Peyer's patch (tissue), 4 donors: ENCODE data around the gene SDC3. TPM values are rescaled to one million over a fixed set of nuclear protein-coding genes. Genes with fewer than 3 reads are reported as not detected.

Experiments used
- DNase-seq, 3 donors: peaks; one replicate each; pipeline ENCODE4 v3.0.0-alpha.2; 2017 to 2019
- H3K27ac ChIP-seq, 4 donors: fragments of 200-600 bp; sonication (generic); one replicate each; pipeline ENCODE4 v1.5.1; 2016 to 2019
- H3K27me3 ChIP-seq, 2 donors: fragments of 200-600 bp; sonication (generic); one replicate each; pipeline ENCODE4 v1.5.1; 2019
- H3K36me3 ChIP-seq, 3 donors: fragments of 200-600 bp; sonication (generic); one replicate each; pipeline ENCODE4 v1.5.1; 2016 to 2019
- H3K4me1 ChIP-seq, 4 donors: fragments of 200-600 bp; sonication (generic); one replicate each; pipeline ENCODE4 v1.5.1; 2016 to 2019
- H3K4me3 ChIP-seq, 4 donors: fragments of 200-600 bp; sonication (generic); 1 replicate in 3 of 4; 2 replicates in 1 of 4; pipeline ENCODE4 v1.5.1; 2016 to 2019; ENCODE audit warnings: mild to moderate bottlenecking in 1 of 4
- H3K9me3 ChIP-seq, 4 donors: fragments of 200-600 bp; sonication (generic); one replicate each; pipeline ENCODE4 v1.5.1; 2016 to 2019; ENCODE audit warnings: mild to moderate bottlenecking in 1 of 4
- CTCF ChIP-seq, 6 experiments: fragments of 450-650 bp in 4 of 6; fragments of 200-600 bp in 2 of 6; sonication (generic) in 1 of 6; IDR thresholded peaks; one replicate each; pipeline ENCODE4 v1.5.1; 2017 to 2019; ENCODE audit warnings: antibody characterized with exemption in 6 of 6, mild to moderate bottlenecking in 3 of 6, moderate library complexity in 1 of 6
- POLR2A ChIP-seq, 2 donors: fragments of 450-650 bp; IDR thresholded peaks; one replicate each; pipeline ENCODE4 v1.5.1; 2017; ENCODE audit warnings: antibody characterized with exemption in 2 of 2, mild to moderate bottlenecking in 2 of 2, moderate library complexity in 2 of 2
- total RNA-seq, 4 donors: library from RNA; depleted of rRNA; stranded (reverse); fragments of >200 nt; gene quantifications; one replicate each; pipeline ENCODE4 v1.1.0, GENCODE V29; 2016

The SDC3 gene
- total RNA-seq, 4 donors from 2014 or later = 4.6 to 12.4 (median 8.9) TPM

GRCh38 chr1:30894508-30894973 is 14.0 kb downstream of the SDC3 start:
- Histone ChIP-seq H3K4me1 (peaks cover 0 to 10% (median 0%) of the 10 kb centered on the region in 4 donors), H3K27ac (no peak overlapping the region), H3K9me3 (no peaks in the 10 kb centered on the region), H3K4me3 (no peak overlapping the region), H3K27me3 (no peaks in the 10 kb centered on the region), H3K36me3 (no peaks in the 10 kb centered on the region)
- TF ChIP-seq CTCF (IDR thresholded peaks at IDR 0.05) (no peak), POLR2A (IDR thresholded peaks at IDR 0.05) (no peak)
- no peak for DNase-seq

GRCh38 chr1:30893776-30894507 is 14.6 kb downstream of the SDC3 start:
- no peak for TF ChIP-seq CTCF (IDR thresholded peaks at IDR 0.05)
- TF ChIP-seq POLR2A (IDR thresholded peaks at IDR 0.05) = no peak
- H3K36me3 ChIP-seq = no peaks in the 10 kb centered on the region
- peaks cover 0 to 16% (median 0%) of the 10 kb centered on the region in 4 donors for H3K4me1 ChIP-seq
- no peak overlapping the region for H3K27ac ChIP-seq
- no peaks in the 10 kb centered on the region for H3K27me3 ChIP-seq
- no peaks in the 10 kb centered on the region for H3K9me3 ChIP-seq
- DNase-seq = no peak
- H3K4me3 ChIP-seq = no peak overlapping the region

DNA sequence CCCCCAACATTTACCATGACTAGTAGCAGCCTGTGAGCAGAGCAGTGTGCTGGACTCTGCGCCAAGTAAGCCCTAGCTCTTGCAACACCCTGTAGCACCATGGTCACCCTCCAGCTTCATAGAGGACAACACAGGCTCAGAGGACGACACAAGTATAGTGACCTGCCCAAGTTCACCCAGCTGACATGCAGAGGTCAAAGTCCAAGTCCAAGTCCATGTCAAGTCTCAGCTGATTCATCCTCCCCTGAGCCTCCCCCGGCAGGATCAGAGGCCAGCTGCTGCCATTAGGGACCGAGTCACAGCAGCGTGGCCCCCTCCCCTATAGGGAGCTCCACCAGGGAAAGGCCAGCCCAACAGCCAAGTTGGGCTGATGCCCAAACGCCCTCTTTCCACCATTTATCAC is 15.9 kb downstream of the SDC3 start:
- peaks cover 0 to 29% (median 0%) of the 10 kb centered on the region in 4 donors for H3K4me1 ChIP-seq
- no peak overlapping the region for H3K4me3 ChIP-seq
- no peak for TF ChIP-seq CTCF (IDR thresholded peaks at IDR 0.05)
- no peak for TF ChIP-seq POLR2A (IDR thresholded peaks at IDR 0.05)
- H3K27me3 ChIP-seq = no peaks in the 10 kb centered on the region
- H3K27ac ChIP-seq = peak overlapping the region in 1 of 4 donors; percentile 13
- H3K9me3 ChIP-seq = no peaks in the 10 kb centered on the region
- peak in 1 of 3 donors; percentile 64 for DNase-seq
- no peaks in the 10 kb centered on the region for H3K36me3 ChIP-seq

DNA sequence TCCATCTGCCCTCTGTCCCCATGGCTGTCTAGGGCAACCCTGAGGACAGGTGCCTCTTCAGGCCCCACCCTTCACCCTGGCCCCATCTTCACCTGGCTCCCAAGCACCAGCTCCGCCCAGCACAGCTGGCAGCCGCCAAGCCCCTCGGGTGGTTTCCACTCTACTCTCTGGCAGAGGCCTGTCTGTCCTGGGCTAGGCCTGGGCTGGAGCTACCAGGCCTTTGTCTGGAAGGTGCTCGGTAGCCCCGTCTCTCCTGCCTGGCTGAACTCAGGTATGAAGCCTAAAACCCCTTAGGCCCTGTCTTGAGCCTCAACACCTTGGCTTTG is 17.4 kb downstream of the SDC3 start:
- TF ChIP-seq CTCF (IDR thresholded peaks at IDR 0.05) (no peak), POLR2A (IDR thresholded peaks at IDR 0.05) (no peak)
- Histone ChIP-seq H3K27me3 (no peaks in the 10 kb centered on the region), H3K9me3 (no peaks in the 10 kb centered on the region), H3K27ac (peak overlapping the region in 1 of 4 donors; percentile 39), H3K36me3 (no peaks in the 10 kb centered on the region), H3K4me1 (peaks cover 0 to 37% (median 0%) of the 10 kb centered on the region in 4 donors), H3K4me3 (no peak overlapping the region)
- DNase-seq = no peak

GRCh38 chr1:30890502-30891226 is 17.9 kb downstream of the SDC3 start:
- TF ChIP-seq POLR2A (IDR thresholded peaks at IDR 0.05) (no peak), CTCF (IDR thresholded peaks at IDR 0.05) (no peak)
- DNase-seq = no peak
- H3K27ac ChIP-seq = peak overlapping the region in 1 of 4 donors; percentile 39

More at GRCh38 chr1:30890502-30891226, 17.9 kb downstream of the SDC3 start:
- Histone ChIP-seq H3K36me3 (no peaks in the 10 kb centered on the region), H3K27me3 (no peaks in the 10 kb centered on the region), H3K4me3 (no peak overlapping the region), H3K9me3 (no peaks in the 10 kb centered on the region), H3K4me1 (peaks cover 0 to 39% (median 0%) of the 10 kb centered on the region in 4 donors)
